GM18861 (cell line): Measurements from ENCODE around the gene NAP1L3.

Experiments used
- ATAC-seq: cut with Tn5 transposase; IDR thresholded peaks from one replicate; pipeline ENCODE4 v1.9.1; 2021; ENCODE audit not compliant: unreplicated experiment

Gene NAP1L3

DNA sequence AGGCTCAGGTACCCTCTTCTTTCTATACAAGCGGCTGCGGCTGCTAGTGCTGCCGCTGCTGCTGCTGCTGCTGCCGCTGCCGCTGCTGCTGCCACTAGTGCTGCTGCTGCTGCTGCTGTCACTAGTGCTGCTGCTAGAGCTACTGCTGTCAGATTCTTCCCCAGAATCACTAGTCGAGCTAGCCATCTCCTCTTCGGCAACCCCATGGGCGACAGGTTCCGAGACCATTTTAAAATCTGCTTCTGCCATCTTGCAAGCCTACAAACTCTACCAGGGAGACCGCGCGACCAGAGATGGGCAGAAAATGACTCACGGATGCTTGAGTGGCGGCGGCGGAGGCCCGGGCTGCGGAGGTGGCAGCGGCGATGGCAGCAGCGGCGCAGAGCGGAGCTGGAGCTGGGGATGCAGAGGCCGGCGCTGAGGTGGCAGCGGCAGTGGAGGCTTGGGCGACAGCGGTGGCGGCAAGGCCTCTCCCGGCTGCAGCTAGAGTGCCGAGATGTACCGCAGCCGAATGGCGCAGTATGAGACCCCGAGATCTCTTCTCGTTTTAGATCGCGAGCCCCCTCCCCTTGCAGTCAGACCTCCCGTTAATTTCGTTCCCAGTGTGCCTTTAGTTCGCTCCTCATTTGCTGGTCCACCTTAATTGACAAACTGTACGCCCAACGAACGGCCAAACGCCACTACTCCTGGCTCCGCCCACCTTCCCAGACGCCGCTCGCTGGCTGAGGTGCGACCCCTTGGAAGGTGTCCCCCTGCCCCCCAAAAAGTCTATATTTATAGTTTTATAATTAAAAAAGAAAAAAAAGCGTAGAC lies at the start of gene NAP1L3:
Gene NAP1L3, minus strand, starts transcription at position 523 of the 813 bp plus-strand sequence. Its CDS starts 274 bp downstream, at position 249.
- ATAC-seq: no peak

GRCh38 chrX:93711076-93711475 lies 37.7 kb upstream of the NAP1L3 start:
- no peak for ATAC-seq

GRCh38 chrX:93703701-93704100 lies 30.3 kb upstream of the NAP1L3 start:
- no peak for ATAC-seq

GRCh38 chrX:93695981-93696380 lies 22.6 kb upstream of the NAP1L3 start:
- no peak for ATAC-seq

DNA sequence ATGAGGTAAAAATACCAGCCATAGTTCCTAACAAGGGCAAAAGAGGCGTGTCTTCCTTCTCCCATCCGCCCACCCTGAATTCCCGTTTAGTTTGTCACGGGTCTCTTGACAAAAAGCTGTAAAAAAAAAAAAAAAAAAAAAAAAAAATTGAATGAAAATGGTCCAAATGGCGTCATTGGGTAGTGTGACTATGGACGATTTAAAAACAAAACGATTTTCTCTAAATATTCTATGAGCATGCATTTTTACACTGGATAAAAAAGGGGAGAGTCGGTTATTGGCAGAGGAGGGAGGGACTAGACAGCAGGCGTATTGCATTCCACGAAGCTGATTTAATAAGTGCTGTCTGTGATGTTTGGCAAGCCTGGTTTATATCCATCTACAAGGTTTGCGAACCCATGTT lies 492 bp upstream of the NAP1L3 start, which contains the start of gene FAM133A:
Gene FAM133A, plus strand, starts transcription at position 338 of the 403 bp plus-strand sequence. CDS start 35,214 bp downstream, outside the sequence.
- ATAC-seq: no peak

DNA sequence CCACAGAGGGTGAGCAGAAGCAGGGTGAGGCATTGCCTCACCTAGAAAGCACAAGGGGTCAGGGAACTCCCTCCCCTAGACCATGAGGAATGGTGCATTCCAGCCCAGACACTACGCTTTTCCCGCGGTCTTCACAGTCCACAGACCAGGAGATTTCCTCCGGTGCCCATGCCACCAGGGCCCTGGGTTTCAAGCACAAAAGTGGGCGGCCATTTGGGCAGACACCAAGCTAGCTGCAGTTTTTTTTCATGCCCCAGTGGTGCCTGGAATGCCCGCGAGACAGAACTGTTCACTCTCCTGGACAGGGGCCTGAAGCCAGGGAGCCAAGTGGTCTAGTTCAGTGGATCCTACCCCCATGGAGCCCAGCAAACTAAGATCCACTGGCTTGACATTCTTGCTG lies 12.8 kb downstream of the NAP1L3 start:
- ATAC-seq: no peak

DNA sequence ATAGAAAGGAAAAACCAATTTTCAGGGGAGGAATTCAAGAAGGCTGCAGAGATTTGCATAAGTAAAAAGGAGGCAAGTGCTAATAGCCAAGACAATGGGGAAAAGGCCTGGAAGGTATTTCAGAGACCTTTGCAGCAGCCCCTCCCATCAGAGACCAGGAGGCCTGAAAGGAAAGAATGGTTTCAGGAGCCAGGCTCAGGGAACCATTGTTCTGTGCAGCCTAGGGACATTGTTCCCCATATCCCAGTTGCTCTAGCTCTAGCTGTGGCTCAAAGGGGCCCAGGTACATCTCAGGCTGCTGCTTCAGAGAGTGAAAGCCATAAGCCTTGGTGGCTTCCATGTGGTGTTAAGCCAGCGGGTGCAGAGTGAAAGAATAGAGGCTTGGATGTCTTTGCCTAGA lies 24.0 kb downstream of the NAP1L3 start:
- no peak for ATAC-seq

DNA sequence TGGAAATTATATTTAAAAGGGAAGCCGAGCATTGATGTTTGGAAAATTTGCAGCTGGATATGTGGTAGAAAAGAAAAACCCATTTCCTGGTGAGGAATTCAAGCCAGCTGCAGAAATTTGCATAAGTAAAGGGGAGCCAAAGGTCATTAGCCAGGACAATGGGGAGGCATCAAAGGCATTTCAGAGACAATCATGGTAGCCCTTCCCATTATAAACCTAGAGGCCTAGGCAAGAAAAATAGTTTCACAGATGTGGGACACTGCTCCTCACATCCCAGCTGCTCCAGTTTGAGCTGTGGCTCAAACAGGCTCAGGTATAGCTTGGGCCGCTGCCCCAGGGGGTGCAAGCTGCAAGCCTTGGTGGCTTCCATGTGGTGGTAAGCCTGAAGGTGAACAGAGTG lies 35.8 kb downstream of the NAP1L3 start:
- no peak for ATAC-seq
